IMR-90 (cell line): ENCODE data around the gene PEX14. TPM values are rescaled to one million over a fixed set of nuclear protein-coding genes. Genes with fewer than 3 reads are reported as not detected.

Experiments used
- ATAC-seq: fragments of 200-7000 bp; cut with Tn5 transposase; 2 replicates; pipeline ENCODE4 v1.9.1; 2020; ENCODE audit warnings: low read depth, mild to moderate bottlenecking, moderate library complexity
- BruUV-seq: library from RNA; stranded (reverse); fragments of 400-500 nt; replicated peaks from 2 replicates; lab custom pipeline; 2021; lab: Mats Ljungman, UMichigan
- CTCF ChIA-PET: fragments of 300-600 bp; formaldehyde crosslinking; extraction: SDS; loops from one replicate; lab custom pipeline; 2021; ENCODE audit warnings: antibody characterized with exemption; lab: Yijun Ruan, JAX
- POLR2A ChIA-PET: fragments of 300-600 bp; sonication (Branson Sonifier 250); formaldehyde crosslinking; loops from one replicate; lab custom pipeline; 2022; ENCODE audit warnings: antibody characterized with exemption; ENCODE audit not compliant: unreplicated experiment; lab: Charles Lee
- DNase-seq: peaks from one replicate; pipeline ENCODE4 v3.0.0; 2013
- H2AFZ ChIP-seq: replicated peaks from 2 replicates; pipeline ENCODE3; 2013; ENCODE audit warnings: low read length, mild to moderate bottlenecking; ENCODE audit not compliant: poor library complexity
- H2AK5ac ChIP-seq: 2 replicates; pipeline ENCODE4 v1.6.1; 2013; ENCODE audit warnings: low read depth, low read length, inconsistent platforms
- H2AK9ac ChIP-seq: replicated peaks from 2 replicates; pipeline ENCODE3; 2013; ENCODE audit warnings: mild to moderate bottlenecking, low read depth, low read length, moderate library complexity; ENCODE audit not compliant: poor library complexity
- H2BK120ac ChIP-seq: 2 replicates; pipeline ENCODE4 v1.6.1; 2013; ENCODE audit warnings: low read depth, low read length, inconsistent platforms
- H2BK15ac ChIP-seq: 3 replicates; pipeline ENCODE4 v1.6.1; 2013; ENCODE audit warnings: low read depth, low read length, inconsistent platforms
- H2BK20ac ChIP-seq: 2 replicates; pipeline ENCODE4 v1.6.1; 2013; ENCODE audit warnings: low read depth, mild to moderate bottlenecking, inconsistent platforms, low read length, moderate library complexity
- H2BK5ac ChIP-seq: 2 replicates; pipeline ENCODE4 v1.6.1; 2013; ENCODE audit warnings: mild to moderate bottlenecking, low read depth, low read length, inconsistent platforms; ENCODE audit not compliant: poor library complexity, severe bottlenecking
- H3K14ac ChIP-seq: replicated peaks from 2 replicates; pipeline ENCODE4 v1.6.1; 2013; ENCODE audit warnings: low read depth, low read length, inconsistent platforms
- H3K18ac ChIP-seq: 2 replicates; pipeline ENCODE4 v1.6.1; 2013; ENCODE audit warnings: low read depth, low read length, control low read depth
- H3K23ac ChIP-seq: 2 replicates; pipeline ENCODE4 v1.6.1; 2013; ENCODE audit warnings: low read depth, low read length, inconsistent platforms
- H3K27ac ChIP-seq: 2 replicates; pipeline ENCODE4 v1.5.1; 2013; ENCODE audit warnings: mild to moderate bottlenecking, control low read depth, low read length; ENCODE audit not compliant: insufficient read depth
- H3K27me3 ChIP-seq: 2 replicates; pipeline ENCODE4 v1.6.1; 2013; ENCODE audit warnings: low read length; ENCODE audit not compliant: control insufficient read depth, insufficient read depth
- H3K36me3 ChIP-seq: 2 replicates; pipeline ENCODE4 v1.6.1; 2013; ENCODE audit warnings: low read length, mixed read lengths; ENCODE audit not compliant: control insufficient read depth, insufficient read depth
- H3K4ac ChIP-seq: 2 replicates; pipeline ENCODE4 v1.6.1; 2013; ENCODE audit warnings: low read depth, low read length, inconsistent platforms
- H3K4me1 ChIP-seq: 2 replicates; pipeline ENCODE4 v1.6.1; 2013; ENCODE audit warnings: low read length, mixed read lengths; ENCODE audit not compliant: control insufficient read depth, insufficient read depth
- H3K4me2 ChIP-seq: 2 replicates; pipeline ENCODE4 v1.6.1; 2013; ENCODE audit warnings: low read depth, mild to moderate bottlenecking, control low read depth, low read length, moderate library complexity
- H3K4me3 ChIP-seq: 2 replicates; pipeline ENCODE4 v1.5.1; 2013; ENCODE audit warnings: low read depth, mild to moderate bottlenecking, control low read depth, low read length, moderate library complexity; ENCODE audit not compliant: insufficient read depth
- H3K56ac ChIP-seq: 2 replicates; pipeline ENCODE4 v1.6.1; 2013; ENCODE audit warnings: low read length, inconsistent platforms; ENCODE audit not compliant: insufficient read depth; ENCODE audit errors: extremely low read depth
- H3K79me1 ChIP-seq, 2 experiments: 2 replicates each; pipeline ENCODE4 v1.6.1; 2013; ENCODE audit warnings: low read length in 2 of 2, inconsistent platforms in 1 of 2, low read depth in 1 of 2
- H3K9ac ChIP-seq: 2 replicates; pipeline ENCODE4 v1.6.1; 2013; ENCODE audit warnings: low read depth, low read length, control low read depth
- H3K9me1 ChIP-seq: 2 replicates; pipeline ENCODE4 v1.6.1; 2013; ENCODE audit warnings: low read length, inconsistent platforms; ENCODE audit not compliant: insufficient read depth
- H3K9me3 ChIP-seq: 2 replicates; pipeline ENCODE4 v1.6.1; 2013; ENCODE audit warnings: low read length; ENCODE audit not compliant: control insufficient read depth, insufficient read depth
- H4K20me1 ChIP-seq: 2 replicates; pipeline ENCODE4 v1.6.1; 2013; ENCODE audit warnings: low read length, inconsistent platforms; ENCODE audit not compliant: insufficient read depth
- H4K5ac ChIP-seq: 2 replicates; pipeline ENCODE4 v1.6.1; 2013; ENCODE audit warnings: mild to moderate bottlenecking, low read depth, low read length, control low read depth
- H4K8ac ChIP-seq, 2 experiments: 2 replicates each; pipeline ENCODE4 v1.6.1; 2013; ENCODE audit warnings: low read depth in 2 of 2, low read length in 2 of 2, control low read depth in 1 of 2, inconsistent platforms in 1 of 2
- H4K91ac ChIP-seq: 2 replicates; pipeline ENCODE4 v1.6.1; 2013; ENCODE audit warnings: low read depth, low read length, inconsistent platforms; ENCODE audit not compliant: insufficient read depth
- CEBPB ChIP-seq: IDR thresholded peaks from 2 replicates; pipeline ENCODE4 v1.6.1; 2012; ENCODE audit warnings: low read depth, low read length, improper control_type of control experiment
- CTCF ChIP-seq: conservative IDR thresholded peaks from 2 replicates; pipeline ENCODE4 v1.5.1; 2012; ENCODE audit warnings: mild to moderate bottlenecking, low read depth, low read length, improper control_type of control experiment
- MXI1 ChIP-seq: IDR thresholded peaks from 2 replicates; pipeline ENCODE4 v1.6.1; 2012; ENCODE audit warnings: low read depth, mild to moderate bottlenecking, low read length, moderate library complexity, borderline replicate concordance
- POLR2A ChIP-seq: IDR thresholded peaks from 2 replicates; pipeline ENCODE4 v1.6.1; 2012; ENCODE audit warnings: mild to moderate bottlenecking, low read depth, low read length
- RAD21 ChIP-seq: IDR thresholded peaks from 2 replicates; pipeline ENCODE4 v1.6.1; 2012; ENCODE audit warnings: low read length, improper control_type of control experiment
- RCOR1 ChIP-seq: IDR thresholded peaks from 2 replicates; pipeline ENCODE4 v1.6.1; 2012; ENCODE audit warnings: mild to moderate bottlenecking, low read length, improper control_type of control experiment; ENCODE audit not compliant: insufficient replicate concordance
- RFX5 ChIP-seq: IDR thresholded peaks from 2 replicates; pipeline ENCODE4 v1.8.0; 2012; ENCODE audit warnings: low read depth, mild to moderate bottlenecking, low read length, moderate library complexity
- WGBS, 2 experiments: methylation state at CpG; one replicate each; pipeline versions ENCODE4 v1.1.5 to v1.1.7; 2013; ENCODE audit warnings: missing lambda C conversion rate in 2 of 2; ENCODE audit not compliant: insufficient read length in 1 of 2; ENCODE audit errors: extremely low coverage in 2 of 2; 5-methylcytosine and 5-hydroxymethylcytosine counted together
- dilution Hi-C: fragments of 300-500 bp; cut with HindIII; formaldehyde crosslinking; loops from one replicate; pipeline ENCODE4 v1.14.3; 2018; ENCODE audit warnings: low sequenced_read_pairs; ENCODE audit not compliant: unreplicated experiment
- in situ Hi-C: fragments of 300-500 bp; cut with MboI; formaldehyde crosslinking; loops from 3 replicates; pipeline ENCODE4 v1.14.3; 2019; ENCODE audit warnings: low sequenced_read_pairs, inconsistent platforms, mixed read lengths
- intact Hi-C: fragments of 100-400 bp; cut with micrococcal nuclease; formaldehyde crosslinking; loops from 2 replicates; pipeline ENCODE4 v1.10.0; 2022
- polyA plus RNA-seq, 3 experiments: library from polyadenylated mRNA; depleted of rRNA; stranded (reverse); fragments of >200 nt; gene quantifications; 2 replicates each; pipeline ENCODE4 v1.2.3, GENCODE V29; 2012; ENCODE audit warnings: low replicate concordance in 1 of 3
- total RNA-seq: library from RNA; depleted of rRNA; stranded (reverse); fragments of >200 nt; gene quantifications from 2 replicates; pipeline ENCODE4 v1.2.3, GENCODE V29; 2012

Gene PEX14
- total and polyA plus RNA-seq, 2 of the 4 experiments (the other 2 are of a cell fraction): 9.5 to 22.5 TPM

- Histone ChIP-seq H3K14ac (no peak overlapping the region), H2BK15ac (no peak overlapping the region), H2AK9ac (no peak overlapping the region), H3K9me1 (peaks cover 2% of the 10 kb centered on the region; the same call in 1 of the 2 replicates), H3K9me3 (peaks cover 2% of the 10 kb centered on the region; the same call in 1 of the 2 replicates), H3K9ac (no peak overlapping the region), H3K4ac (no peak overlapping the region), H2BK120ac (no peak overlapping the region), H2AFZ (peak overlapping the region; percentile 14), H4K20me1 (peaks cover 13% of the 10 kb centered on the region), H4K8ac (no peak overlapping the region), H3K56ac (no peak overlapping the region), H3K4me1 (peaks cover 2% of the 10 kb centered on the region; the same call in 1 of the 2 replicates), H3K4me3 (no peak overlapping the region), H2BK20ac (no peak overlapping the region), H3K36me3 (no peaks in the 10 kb centered on the region), H3K27me3 (no peaks in the 10 kb centered on the region), H3K23ac (peak overlapping the region; percentile 56; the same call in 1 of the 2 replicates), H3K79me1 (peaks cover 11 to 16% of the 10 kb centered on the region in 2 experiments; a peak in 3 of 4 replicates), H3K4me2 (no peak overlapping the region), H2AK5ac (no peak overlapping the region), H4K91ac (no peak overlapping the region), H4K5ac (peak overlapping the region; percentile 59; the same call in 1 of the 2 replicates), H3K27ac (no peak overlapping the region), H2BK5ac (no peak overlapping the region), H3K18ac (no peak overlapping the region)
- no CpG with 5 or more reads among the region's 8 CpGs for WGBS, 2 experiments
- ChIA-PET CTCF (no interaction called here), POLR2A (no interaction called here)
- TF ChIP-seq POLR2A (no peak), RFX5 (no peak), RAD21 (no peak), MXI1 (no peak), CEBPB (no peak), RCOR1 (no peak), CTCF (no peak)
- no TSS peak for BruUV-seq
- dilution Hi-C loops: no loop called here
- ATAC-seq (no peak), DNase-seq (no peak)
- intact Hi-C loops: no loop called here
- in situ Hi-C loops: no loop called here
These were observed 84.6 kb downstream of the PEX14 start for GRCh38 chr1:10559386-10559785.
